Peyer's patch (tissue), 4 donors: Measurements from ENCODE around the gene SLC5A3.

Experiments
- CTCF ChIP-seq, 6 experiments: fragments of 450-650 bp in 4 of 6; fragments of 200-600 bp in 2 of 6; sonication (generic) in 1 of 6; IDR thresholded peaks; one replicate each; pipeline ENCODE4 v1.5.1; 2017 to 2019; ENCODE audit warnings: antibody characterized with exemption in 6 of 6, mild to moderate bottlenecking in 3 of 6, moderate library complexity in 1 of 6
- POLR2A ChIP-seq, 2 donors: fragments of 450-650 bp; IDR thresholded peaks; one replicate each; pipeline ENCODE4 v1.5.1; 2017; ENCODE audit warnings: antibody characterized with exemption in 2 of 2, mild to moderate bottlenecking in 2 of 2, moderate library complexity in 2 of 2

- no peak for TF ChIP-seq CTCF (IDR thresholded peaks at IDR 0.05)
- no peak for TF ChIP-seq POLR2A (IDR thresholded peaks at IDR 0.05)
Observed at GRCh38 chr21:34083357-34083756, 10.0 kb downstream of the SLC5A3 start.
